ENCODE data around the gene C16orf74. TPM values are rescaled to one million over a fixed set of nuclear protein-coding genes. Genes with fewer than 3 reads are reported as not detected.

Gene C16orf74
- total RNA-seq, 6 experiments from 2014 or later: 13.4 to 18.6 (median 15.7) TPM

DNA sequence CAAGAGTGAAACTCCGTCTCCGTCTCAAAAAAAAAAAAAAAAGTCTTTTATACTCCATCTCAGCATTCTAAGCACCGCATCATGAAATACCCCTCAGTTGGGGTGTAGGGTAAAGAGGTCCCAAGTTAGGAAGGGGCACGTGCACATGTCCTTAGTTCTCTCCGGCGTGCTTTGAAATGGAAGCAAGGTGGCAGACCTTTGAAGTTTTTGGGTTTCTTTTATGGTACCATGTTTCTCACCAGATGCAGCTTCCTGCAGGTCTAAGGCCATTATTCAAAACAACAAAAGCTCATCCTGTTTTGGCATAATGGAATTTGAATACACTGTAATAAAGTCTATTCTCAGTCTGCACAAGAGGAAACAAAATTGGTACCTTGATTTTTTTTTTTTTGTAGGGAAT lies 38.9 kb upstream of the C16orf74 start:
- peaks cover 29% of the 10 kb centered on the region for H3K4me1 Mint-ChIP-seq (ENCODE audit: low read depth)
- TF ChIP-seq, protein P1, sequence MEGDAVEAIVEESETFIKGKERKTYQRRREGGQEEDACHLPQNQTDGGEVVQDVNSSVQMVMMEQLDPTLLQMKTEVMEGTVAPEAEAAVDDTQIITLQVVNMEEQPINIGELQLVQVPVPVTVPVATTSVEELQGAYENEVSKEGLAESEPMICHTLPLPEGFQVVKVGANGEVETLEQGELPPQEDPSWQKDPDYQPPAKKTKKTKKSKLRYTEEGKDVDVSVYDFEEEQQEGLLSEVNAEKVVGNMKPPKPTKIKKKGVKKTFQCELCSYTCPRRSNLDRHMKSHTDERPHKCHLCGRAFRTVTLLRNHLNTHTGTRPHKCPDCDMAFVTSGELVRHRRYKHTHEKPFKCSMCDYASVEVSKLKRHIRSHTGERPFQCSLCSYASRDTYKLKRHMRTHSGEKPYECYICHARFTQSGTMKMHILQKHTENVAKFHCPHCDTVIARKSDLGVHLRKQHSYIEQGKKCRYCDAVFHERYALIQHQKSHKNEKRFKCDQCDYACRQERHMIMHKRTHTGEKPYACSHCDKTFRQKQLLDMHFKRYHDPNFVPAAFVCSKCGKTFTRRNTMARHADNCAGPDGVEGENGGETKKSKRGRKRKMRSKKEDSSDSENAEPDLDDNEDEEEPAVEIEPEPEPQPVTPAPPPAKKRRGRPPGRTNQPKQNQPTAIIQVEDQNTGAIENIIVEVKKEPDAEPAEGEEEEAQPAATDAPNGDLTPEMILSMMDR (IDR thresholded peaks at IDR 0.05): no peak
- peaks cover 32% of the 10 kb centered on the region for H3K36me3 Mint-ChIP-seq (ENCODE audit: low read depth)
- H3K27me3 Mint-ChIP-seq (ENCODE audit: insufficient read depth): no peaks in the 10 kb centered on the region
- no peaks in the 10 kb centered on the region for H3K9me3 Mint-ChIP-seq
- DNase-seq: no peak
- no peak overlapping the region for H3K4me3 Mint-ChIP-seq
- no peak overlapping the region for H3K27ac Mint-ChIP-seq

- H3K27ac Mint-ChIP-seq: no peak overlapping the region
- TF ChIP-seq, protein P1 (IDR thresholded peaks at IDR 0.05): no peak
- peaks cover 32% of the 10 kb centered on the region for H3K36me3 Mint-ChIP-seq (ENCODE audit: low read depth)
- no peaks in the 10 kb centered on the region for H3K27me3 Mint-ChIP-seq (ENCODE audit: insufficient read depth)
- H3K4me3 Mint-ChIP-seq: no peak overlapping the region
- H3K4me1 Mint-ChIP-seq (ENCODE audit: low read depth): peaks cover 28% of the 10 kb centered on the region
- DNase-seq: no peak
- H3K9me3 Mint-ChIP-seq: no peaks in the 10 kb centered on the region
Measured at GRCh38 chr16:85788819-85789218, 37.9 kb upstream of the C16orf74 start.

- no peak for DNase-seq
- Mint-ChIP-seq H3K27ac (peak overlapping the region; percentile 67), H3K4me3 (no peak overlapping the region), H3K9me3 (no peaks in the 10 kb centered on the region), H3K36me3 (ENCODE audit: low read depth) (peaks cover 9% of the 10 kb centered on the region; the same call in 1 of the 2 replicates), H3K27me3 (ENCODE audit: insufficient read depth) (no peaks in the 10 kb centered on the region), H3K4me1 (ENCODE audit: low read depth) (peaks cover 25% of the 10 kb centered on the region)
- TF ChIP-seq, protein P1 (IDR thresholded peaks at IDR 0.05): no peak
Measured at GRCh38 chr16:85785927-85786326, 35.0 kb upstream of the C16orf74 start.

DNA sequence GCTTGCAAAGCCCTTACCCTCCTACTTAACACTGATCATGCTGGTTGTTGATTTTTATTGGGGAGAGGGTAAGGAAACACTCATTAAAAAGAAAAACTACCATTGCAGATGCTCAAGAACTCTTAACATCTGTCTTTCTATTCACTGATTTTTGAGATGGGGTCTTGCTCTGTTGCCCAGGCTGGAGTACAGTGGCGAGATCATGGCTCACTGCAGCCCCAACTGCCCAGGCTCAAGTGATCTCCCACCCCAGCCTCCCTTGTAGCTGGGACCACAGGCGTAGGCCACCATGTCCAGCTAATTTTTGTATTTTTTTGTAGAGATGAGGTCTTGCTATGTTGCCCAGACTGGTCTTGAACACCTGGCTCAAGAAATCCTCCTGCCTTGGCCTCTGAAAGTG lies 33.9 kb upstream of the C16orf74 start:
- Mint-ChIP-seq H3K36me3 (ENCODE audit: low read depth) (peaks cover 16% of the 10 kb centered on the region; the same call in 1 of the 2 replicates), H3K4me1 (ENCODE audit: low read depth) (peaks cover 25% of the 10 kb centered on the region), H3K27me3 (ENCODE audit: insufficient read depth) (no peaks in the 10 kb centered on the region), H3K9me3 (no peaks in the 10 kb centered on the region), H3K27ac (no peak overlapping the region), H3K4me3 (no peak overlapping the region)
- no peak for DNase-seq
- TF ChIP-seq, protein P1 (IDR thresholded peaks at IDR 0.05): no peak

DNA sequence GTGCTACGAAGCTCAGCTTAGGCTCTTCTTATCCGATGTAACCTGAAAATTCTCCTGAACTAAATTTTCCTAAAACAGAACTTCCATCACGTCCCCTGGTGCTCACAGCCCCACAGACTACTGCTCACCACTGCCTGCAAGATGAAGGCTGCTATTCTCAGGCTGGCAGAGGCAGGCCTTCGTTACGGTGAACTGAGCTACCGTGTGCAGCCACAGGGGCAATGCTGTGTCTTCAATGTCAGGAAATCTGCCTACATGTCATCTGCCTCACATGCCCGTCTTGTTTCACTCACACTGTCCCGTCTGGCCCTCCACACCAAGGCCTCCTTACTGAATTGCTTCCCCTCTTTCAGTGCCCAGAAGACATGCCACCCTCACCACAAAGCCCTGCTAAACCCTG lies 32.5 kb upstream of the C16orf74 start:
- H3K36me3 Mint-ChIP-seq (ENCODE audit: low read depth): peaks cover 30% of the 10 kb centered on the region; the same call in 1 of the 2 replicates

More for the DNA sequence above, 32.5 kb upstream of the C16orf74 start:
- H3K27ac Mint-ChIP-seq: peak overlapping the region; percentile 14; the same call in 1 of the 2 replicates
- H3K9me3 Mint-ChIP-seq: no peaks in the 10 kb centered on the region
- no peaks in the 10 kb centered on the region for H3K27me3 Mint-ChIP-seq (ENCODE audit: insufficient read depth)
- TF ChIP-seq, protein P1 (IDR thresholded peaks at IDR 0.05): no peak
- no peak overlapping the region for H3K4me3 Mint-ChIP-seq
- no peak for DNase-seq
- peaks cover 33% of the 10 kb centered on the region for H3K4me1 Mint-ChIP-seq (ENCODE audit: low read depth)

Measured in HFFc6 (cell line).